OCI-LY1 (cell line): ENCODE results near the gene EMILIN3.

Experiments
- EZH2 ChIP-seq: fragments of 200-600 bp; sonication (generic), shearing (Covaris generic); IDR thresholded peaks from 2 replicates; pipeline ENCODE4 v1.8.0; 2017; ENCODE audit warnings: borderline replicate concordance, mixed run types, mild to moderate bottlenecking, antibody characterized with exemption, low read length, moderate library complexity, mixed read lengths
- TF ChIP-seq, protein P1 (sequence below): fragments of 200-600 bp; sonication (generic), shearing (Covaris generic); IDR thresholded peaks from 2 replicates; pipeline ENCODE4 v1.5.1; 2017; ENCODE audit warnings: mild to moderate bottlenecking, antibody characterized with exemption, low read length, moderate library complexity, mixed read lengths

DNA sequence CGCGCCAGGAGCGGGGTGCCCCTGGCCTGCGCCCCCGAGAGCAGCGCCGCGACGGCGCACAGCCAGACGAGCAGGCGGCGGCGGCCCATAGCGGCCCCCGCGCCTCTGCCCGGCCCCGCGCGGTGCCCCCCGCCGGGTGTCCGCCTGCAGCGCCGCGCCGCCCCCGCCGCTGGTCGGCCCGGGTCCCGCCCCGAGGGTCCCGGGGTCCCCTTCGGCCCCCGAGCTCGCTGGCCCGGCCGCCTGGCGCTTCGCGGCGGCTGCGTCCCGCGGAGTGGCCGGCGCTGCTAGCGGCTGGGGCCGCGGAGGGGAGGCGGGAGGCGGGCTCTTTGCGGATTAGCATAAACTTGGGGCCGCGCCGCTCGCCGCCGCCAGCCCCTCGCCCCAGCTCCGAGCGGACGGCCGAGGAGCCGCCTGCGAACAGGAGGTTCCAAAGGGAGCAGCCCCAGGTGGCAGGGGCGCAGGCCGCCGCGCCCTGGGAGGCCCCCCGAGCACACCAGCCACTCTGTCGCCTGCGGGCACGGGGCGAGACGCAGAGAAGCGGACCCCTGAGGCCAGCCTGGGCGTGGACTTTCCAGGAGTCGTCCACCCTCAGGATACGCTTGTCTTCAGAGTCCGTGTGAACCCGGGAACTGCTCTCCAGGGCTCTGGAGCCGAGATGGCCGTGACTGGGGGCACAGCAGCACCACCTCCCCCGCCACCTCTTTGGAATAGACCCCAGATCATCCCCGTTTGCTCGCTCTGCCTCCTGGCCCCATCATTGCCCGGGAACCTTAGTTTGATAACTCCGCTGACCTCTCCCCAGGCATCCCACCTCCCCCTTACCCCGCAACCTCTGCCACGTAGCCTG lies at the start of gene EMILIN3:
- TF ChIP-seq, protein P1, sequence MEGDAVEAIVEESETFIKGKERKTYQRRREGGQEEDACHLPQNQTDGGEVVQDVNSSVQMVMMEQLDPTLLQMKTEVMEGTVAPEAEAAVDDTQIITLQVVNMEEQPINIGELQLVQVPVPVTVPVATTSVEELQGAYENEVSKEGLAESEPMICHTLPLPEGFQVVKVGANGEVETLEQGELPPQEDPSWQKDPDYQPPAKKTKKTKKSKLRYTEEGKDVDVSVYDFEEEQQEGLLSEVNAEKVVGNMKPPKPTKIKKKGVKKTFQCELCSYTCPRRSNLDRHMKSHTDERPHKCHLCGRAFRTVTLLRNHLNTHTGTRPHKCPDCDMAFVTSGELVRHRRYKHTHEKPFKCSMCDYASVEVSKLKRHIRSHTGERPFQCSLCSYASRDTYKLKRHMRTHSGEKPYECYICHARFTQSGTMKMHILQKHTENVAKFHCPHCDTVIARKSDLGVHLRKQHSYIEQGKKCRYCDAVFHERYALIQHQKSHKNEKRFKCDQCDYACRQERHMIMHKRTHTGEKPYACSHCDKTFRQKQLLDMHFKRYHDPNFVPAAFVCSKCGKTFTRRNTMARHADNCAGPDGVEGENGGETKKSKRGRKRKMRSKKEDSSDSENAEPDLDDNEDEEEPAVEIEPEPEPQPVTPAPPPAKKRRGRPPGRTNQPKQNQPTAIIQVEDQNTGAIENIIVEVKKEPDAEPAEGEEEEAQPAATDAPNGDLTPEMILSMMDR = no peak
- no peak for TF ChIP-seq EZH2
